ENCODE measurements around the gene DRAXIN.

Gene DRAXIN

GRCh38 chr1:11690397-11691301 lies 861 bp upstream of the DRAXIN start:
- no peak for DNase-seq

DNA sequence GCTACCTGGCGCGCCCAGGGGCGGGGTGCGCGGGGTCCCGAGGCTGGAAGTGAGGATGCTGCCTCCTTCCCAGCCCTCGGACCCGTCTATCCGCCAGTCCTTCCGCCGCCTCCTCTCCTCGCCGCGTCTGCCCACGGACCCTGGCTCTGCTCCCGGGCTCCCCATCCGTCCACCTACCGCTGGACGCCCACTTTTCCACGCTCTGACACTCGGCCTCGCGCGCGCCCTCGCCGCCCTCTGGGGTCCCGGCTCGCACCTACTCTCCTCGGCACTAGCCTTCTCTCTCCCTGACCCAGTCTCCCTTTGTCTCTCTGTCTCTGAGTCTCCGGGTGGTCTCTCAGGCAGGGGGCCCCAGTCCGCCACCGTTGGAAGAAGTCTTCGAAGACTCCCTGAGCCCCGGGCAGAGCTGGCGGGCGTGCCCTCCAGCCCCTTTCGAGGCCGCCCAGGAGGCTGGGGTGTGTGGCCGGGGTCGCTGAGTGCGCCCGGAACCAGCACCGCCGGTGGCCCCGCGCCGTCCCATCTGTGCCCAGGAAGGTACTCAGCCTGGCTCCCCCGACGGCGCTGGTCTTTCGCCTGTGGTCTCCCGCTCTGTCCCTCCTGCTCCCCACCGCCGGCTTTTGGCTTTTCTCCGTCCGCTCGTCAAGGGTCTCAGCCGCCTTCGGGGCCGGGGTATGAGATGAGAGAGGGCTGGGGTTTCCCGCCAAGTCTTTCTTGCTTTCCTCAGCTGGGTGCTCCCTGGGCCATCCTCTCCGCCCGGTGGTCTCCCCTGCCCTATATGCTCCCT lies 610 bp downstream of the DRAXIN start:
- no peak for DNase-seq

- DNase-seq = peak in 1 of 6 experiments; percentile 23
Observed at GRCh38 chr1:11693024-11693590, 1.6 kb downstream of the DRAXIN start.

DNA sequence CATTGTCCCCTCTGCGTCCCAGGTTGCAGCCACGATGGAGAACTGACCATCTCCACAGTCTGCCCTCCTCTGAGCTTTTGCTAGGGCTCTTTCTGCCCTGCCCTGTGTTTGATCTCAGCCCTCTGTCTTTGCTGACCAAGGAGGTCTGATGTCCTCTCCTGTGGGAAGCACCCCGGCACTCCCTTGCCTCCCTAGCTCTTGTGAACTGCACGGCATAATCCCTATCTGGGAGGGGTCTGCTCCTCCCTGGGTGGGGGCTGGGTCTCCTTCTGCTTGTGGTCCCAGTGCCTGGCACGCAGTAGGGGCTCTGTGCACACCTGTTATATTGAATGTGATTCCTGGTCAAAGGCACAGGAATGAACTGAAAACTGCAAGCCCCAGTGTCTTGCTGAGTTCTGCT lies 2.4 kb downstream of the DRAXIN start:
- DNase-seq = no peak

GRCh38 chr1:11695861-11696260 lies 4.4 kb downstream of the DRAXIN start:
- no peak for DNase-seq

DNA sequence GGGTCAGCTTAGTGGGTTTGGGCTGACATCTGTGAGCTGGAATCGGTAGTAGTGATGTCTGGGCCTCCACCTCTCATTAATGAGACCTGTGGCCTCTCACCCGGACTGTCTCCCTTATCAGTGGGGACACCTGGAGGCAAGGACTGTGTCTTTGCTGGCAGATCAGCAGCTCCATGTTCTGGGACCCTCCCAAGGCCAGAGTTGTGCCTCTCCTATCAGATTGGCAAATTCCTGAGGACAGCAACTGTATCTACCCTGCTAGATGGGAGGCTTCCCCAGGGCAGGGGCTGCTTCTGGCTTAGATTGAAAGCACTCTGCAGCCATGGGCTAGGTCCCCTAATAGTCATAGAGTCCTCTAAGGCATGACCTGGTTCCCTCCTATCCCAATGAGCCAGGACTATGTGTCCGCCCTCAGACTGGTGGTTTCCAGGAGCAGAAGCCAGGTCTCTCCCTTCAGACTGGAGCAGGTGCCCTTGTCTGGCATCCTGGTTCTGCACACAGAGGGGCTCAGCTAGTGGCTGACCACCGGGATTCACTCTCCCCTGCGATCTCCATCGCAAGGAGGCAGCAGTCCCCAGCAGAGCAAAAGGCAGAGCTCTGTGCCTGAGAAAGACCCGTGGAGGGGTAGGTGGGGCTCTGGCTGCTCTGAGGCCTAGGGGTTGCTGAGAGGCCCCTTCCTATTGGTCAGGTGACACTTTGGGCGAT lies 5.8 kb downstream of the DRAXIN start:
- DNase-seq = no peak

- DNase-seq = no peak
Observed at GRCh38 chr1:11697893-11698210, 6.3 kb downstream of the DRAXIN start.

GRCh38 chr1:11700601-11701467 lies 9.3 kb downstream of the DRAXIN start:
- no peak for DNase-seq

- DNase-seq = no peak
Observed at GRCh38 chr1:11701551-11701961, 10.0 kb downstream of the DRAXIN start.

DNA sequence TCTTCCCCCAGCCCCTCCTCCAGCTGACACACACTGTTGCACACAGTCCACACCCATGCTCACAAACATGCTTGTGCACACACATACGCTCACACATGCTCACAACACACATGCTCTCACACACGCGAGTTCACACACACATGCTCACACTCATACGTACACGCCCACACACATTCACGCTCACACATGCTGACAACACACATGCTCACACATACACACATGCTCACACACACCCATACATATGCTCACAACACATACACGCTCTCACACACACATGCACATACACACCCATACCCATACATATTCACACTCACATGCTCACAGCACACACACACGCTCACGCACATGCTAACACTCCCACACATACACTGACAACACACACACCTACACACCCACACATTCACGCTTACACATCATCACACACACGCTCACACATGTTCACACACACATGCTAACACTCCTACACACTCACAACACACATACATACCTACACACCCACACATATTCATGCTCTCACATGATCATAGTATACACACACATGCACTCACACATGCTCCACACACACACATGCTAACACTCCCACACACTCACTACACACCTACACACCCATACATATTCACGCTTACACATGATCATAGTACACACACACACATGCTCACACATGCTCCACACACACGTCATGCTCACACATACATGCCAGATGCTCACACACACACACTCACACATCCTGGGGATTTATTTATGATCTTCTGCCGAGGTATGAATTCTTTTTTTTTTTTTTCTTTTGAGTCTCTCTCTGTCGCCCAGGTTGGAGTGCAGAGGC lies 10.7 kb downstream of the DRAXIN start:
- DNase-seq = no peak

DNA sequence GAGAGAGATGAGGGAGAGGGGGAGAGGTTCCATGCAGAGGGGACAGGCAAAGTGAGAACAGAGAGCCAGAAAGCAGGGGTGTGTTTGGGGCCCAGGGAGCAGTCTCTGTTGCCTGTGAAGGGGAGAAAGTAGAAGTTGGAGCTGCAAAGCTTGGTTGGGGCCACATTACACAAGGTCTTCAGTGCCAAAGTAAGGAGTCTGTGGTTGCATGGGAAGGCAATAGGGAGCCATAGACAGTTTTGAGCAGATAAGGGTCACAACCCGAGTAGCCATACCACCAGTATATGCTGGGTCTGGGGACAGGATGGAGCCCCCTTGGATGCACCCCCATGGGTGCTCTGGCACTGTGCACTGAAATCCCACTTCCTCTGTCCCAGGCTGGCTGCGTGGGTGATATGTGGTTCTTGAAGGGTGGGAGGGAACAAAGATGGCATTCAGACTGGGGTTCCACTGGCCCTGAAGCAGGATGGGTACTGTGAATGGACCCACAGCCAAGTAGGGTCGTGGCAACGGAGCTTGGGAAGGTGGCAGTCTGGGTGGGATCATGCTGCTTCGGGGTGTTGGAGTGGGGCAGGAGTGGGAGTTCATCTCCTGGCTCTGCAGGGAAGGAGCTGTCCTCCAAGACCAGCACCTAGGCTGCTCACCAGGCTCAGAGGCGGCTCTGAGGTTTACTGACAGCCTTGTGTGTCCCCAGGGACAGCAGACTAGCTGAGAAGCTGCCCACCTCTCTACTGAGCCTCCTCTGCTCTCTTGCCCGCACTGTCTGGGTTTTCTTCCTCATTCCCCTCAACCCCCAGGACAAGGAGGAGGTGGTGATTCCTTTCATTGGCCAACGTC lies 12.1 kb downstream of the DRAXIN start:
- no peak for DNase-seq

DNA sequence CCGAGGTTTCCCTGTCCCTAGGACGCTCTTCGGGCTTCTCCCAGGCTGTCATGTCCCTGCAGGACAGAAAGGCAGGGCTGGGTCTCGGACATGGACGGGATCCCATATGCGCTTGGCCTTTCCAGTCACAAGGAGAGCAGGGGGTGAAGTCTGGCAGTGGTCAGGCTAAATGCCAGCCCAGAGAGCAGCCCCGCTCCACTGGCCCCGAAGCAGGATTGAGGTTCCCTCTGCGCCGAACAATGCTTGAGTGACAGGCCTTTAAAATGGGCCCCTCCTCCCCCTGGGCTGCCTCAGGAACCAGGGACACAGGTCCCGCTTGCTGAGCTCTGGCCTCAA lies 12.7 kb downstream of the DRAXIN start:
- no peak for DNase-seq

DNA sequence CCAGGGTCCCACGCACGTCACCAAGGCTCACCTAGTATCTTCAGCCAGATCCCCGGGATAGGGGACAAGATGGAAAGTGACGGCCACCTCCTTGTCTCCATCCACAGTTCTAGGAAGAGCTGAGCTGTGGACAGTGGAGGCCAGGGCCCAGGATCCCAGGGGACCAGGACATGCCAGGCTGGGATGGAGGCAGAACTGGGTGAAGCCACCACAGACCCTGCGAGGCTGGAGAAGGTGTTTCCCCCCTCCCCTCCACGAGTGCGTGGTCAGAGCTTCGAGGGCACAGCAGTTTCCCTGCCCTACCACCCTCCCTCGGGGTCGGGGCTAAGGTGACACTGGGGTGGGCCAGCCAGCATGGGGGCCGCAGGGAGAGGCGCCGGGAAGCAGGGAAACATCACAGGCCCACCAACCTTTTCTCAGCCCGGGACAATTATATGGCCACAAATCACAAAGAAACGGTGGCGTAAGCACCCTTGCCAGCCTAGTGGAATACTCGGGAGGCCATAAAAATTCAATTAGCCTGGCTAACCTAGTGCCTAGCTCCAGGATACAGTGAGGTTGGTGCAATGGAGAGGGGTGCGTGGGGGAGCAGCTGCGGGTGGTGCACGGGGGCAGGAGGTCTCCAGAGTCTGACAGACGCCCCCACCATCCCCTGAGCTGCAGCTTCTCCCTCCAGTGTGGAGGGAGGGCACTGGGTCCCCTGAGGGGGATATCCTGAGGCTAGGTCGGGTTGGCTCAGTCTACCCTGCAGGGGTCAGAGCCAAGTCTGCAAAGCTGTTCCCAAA lies 13.4 kb downstream of the DRAXIN start:
- no peak for DNase-seq

GRCh38 chr1:11705596-11705995 lies 14.1 kb downstream of the DRAXIN start:
- DNase-seq = no peak

DNA sequence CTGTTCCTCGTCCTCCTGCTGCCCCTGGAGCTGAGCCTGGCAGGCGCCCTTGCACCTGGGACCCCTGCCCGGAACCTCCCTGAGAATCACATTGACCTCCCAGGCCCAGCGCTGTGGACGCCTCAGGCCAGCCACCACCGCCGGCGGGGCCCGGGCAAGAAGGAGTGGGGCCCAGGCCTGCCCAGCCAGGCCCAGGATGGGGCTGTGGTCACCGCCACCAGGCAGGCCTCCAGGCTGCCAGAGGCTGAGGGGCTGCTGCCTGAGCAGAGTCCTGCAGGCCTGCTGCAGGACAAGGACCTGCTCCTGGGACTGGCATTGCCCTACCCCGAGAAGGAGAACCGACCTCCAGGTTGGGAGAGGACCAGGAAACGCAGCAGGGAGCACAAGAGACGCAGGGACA lies 14.8 kb downstream of the DRAXIN start:
- DNase-seq = no peak

GRCh38 chr1:11707621-11708276 lies 16.2 kb downstream of the DRAXIN start:
- no peak for DNase-seq

DNA sequence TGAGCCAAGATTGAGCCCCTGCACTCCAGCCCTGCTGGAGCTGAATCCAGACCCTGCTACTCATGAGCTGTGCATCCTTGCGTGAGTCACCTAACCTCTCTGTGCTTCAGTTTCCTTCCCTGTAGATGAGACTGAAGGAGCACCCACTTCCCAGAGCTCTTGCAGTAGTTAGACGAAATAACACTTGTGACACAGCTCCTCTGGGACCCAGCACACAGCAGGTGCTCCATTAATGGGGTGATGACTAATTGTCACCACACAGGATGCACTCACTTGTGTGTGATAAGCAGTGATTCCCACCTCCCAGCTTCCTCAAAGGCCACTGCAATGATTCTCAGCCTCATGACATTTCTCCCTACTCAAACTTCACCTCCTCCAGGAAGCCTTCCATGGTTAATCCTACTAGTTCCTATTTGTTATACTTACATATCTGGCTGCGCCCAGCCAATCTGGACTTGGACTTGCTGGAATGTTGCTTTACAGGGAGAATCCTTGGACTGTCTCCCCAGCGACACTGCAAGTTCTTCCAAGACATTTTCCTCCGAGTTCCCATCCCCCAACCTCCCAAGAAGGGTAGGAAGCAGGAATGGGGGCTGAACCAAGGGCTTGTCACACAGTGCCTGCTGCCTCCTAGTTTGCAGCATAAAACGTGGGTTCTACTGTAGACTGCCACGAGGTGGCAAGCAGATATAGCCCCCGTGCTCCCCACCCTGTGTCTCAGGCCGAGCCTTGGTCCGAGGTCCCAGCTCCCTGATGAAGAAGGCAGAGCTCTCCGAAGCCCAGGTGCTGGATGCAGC lies 17.2 kb downstream of the DRAXIN start:
- no peak for DNase-seq

DNA sequence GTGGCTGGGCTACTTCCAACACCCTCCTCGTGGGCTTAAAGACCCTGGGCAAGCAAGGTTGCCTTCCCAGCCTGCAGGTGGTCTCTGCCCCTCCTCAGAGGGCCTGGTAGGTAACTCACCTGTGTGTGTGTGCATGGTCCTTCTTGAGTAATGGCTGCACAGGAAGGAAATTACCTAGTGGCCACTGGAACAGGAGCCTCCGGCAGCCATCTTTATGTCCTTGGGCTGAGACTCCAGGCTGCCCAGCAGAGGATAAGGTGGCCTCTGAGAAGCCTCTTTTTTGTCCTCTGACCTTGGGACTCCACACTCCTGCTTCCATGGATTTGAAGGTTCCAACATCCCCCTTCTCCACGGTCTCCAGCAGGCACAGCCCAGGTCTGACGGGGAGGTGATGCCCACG lies 20.0 kb downstream of the DRAXIN start:
- no peak for DNase-seq
